ENCODE results near the gene SH3GL3.

SH3GL3 gene

DNA sequence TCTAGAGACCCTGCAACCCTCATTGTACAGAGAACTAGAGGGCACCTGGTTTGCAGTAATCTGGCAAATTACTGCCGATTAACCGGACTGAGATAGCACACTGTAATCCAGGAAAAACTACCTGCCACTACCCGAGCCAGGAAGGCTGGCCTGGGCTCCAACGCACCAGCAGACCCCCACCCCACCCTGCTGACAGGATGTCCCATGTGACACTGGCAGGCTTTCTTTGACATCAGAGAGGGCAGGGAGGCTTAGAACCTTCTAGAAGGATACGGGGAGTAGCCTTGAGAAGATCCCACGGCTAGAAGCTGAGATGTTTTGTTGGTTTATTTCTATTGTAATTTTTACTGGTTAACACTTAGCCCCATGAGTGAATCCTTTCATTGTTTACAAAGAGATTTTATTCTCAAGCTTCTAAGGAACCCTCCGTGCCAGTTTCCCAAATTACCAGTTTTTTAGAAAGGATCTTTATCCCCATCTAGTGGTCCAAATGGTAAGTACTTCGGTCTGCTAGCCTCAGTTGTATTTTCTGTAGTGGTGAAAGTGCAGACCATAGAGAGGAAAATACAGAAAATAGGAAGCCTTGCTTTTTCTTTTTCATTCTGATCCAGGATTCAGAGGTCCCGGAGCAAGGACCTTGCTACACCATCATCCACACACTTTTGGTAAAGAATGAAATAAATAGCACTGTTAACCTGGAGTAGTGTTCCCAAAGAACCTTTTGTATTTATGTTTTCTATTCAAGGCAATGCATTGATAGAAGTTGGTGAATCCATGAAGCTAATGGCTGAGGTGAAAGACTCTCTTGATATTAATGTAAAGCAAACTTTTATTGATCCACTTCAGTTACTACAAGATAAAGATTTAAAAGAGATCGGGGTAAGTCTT, 124.9 kb downstream of the SH3GL3 start:
- peak; percentile 22 for DNase-seq

DNA sequence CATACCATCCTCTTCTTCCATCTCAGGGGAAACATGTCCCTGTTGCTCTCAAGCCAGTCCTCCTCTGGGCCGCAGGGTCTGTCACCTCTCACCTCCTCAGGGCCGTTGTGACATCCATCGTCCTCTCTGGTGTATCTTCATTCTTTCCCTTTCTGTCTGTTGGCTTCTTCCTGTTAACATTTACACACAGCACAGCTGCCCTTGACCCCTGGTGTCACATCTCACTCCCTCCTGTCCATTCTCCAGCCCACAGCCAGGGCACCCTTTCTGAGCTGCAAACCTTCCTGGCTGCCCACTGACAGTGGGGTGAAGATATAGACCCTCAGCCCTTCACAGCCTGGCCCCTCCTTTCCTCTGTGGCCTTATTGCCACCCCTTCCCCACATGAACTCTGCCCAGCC, 127.2 kb downstream of the SH3GL3 start:
- no peak for DNase-seq

DNA sequence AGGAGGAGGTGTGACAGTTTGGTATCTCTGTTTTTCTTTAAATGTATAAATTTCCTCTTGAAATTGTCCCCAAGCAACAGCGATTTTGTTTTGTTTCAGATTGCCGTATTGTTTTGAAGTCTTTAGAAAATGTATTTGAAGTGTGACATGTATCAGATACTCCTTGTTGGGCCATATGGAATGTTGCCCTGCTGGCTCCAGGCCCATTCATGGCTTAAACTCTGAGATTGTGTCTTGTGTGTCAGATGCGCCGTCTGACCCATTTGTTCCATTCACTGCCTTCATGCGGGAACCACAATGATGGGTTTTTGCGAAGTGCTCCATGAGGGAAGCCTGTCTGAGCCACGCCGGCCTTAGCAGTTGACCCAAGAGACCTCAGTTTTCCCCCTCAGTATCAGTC, 131.6 kb downstream of the SH3GL3 start:
- DNase-seq, result no peak

DNA sequence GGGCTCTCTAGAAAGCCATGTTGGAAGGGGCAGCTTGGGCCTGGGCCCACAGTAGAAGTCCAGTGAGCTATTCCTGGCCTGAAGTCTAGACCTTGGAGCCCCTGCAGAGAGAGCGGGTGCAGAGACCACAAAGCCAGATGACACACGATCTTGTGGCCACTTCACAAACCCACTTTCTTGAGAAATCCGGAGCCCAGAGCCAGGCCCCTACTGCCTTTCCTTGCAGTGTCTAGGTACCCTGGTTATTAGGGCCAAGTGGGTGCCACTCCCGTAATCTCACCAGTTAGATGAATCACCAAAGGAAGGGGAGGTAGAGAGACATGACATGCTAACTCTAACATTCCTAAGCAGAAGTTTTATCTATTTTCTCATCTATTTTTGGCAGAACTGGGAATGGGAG, 134.2 kb downstream of the SH3GL3 start:
- peak; percentile 79 for DNase-seq

DNA sequence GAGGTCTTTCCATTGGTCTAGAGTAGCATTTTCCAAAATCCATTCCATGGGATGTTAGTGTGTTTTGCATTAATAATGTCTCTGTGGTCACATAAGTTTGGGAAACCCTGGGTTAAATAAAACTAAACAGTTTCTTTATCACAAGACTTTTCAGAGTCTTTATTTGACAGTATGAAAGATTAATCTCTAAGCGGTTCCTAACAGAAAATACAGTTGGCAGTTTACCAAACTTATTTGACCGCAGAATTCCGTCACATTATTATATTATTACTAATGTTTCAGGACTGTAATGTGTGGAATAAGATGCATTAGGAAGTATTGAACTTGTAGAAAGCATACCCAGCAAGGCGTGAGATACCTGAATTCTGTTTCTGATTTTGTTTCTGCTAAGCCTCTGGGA, 135.2 kb downstream of the SH3GL3 start:
- DNase-seq, result no peak

DNA sequence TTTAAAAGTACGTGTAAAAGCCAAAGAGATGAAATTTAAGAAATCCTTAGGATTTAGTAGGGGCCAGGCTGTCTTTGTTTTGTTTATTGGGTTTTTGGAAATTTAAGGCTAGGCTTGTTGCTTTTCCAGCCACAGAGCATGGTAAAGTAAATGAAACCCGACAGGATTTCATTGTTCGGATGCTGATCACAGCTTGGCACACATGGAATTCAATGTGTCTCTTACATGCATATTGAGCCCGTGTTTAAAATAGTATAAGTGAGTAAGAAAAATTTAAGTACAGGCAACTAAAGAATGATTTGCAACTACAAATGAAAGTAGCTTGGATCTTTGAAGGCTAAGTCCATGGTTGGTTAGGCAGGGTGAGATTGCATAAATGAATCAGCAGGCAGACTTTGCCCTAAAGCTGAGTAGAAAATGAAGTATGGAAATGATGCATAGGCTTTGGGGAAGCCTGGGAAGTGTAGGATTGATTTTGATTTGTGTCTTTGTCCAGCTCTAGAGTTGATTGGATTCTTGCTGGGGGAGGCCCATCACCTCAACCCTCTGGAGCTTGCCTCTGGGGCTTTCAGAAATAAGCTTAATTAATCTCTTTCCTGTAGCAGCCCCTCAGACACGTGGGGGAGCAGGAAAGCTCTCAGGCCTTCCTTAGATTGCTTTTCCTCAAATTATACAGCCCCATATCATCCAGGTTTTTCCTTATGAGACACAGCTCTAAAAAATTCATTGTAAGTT, 138.6 kb downstream of the SH3GL3 start:
- no peak for DNase-seq

- DNase-seq, result no peak
Measured at GRCh38 chr15:83587091-83587490, 139.9 kb downstream of the SH3GL3 start.

DNA sequence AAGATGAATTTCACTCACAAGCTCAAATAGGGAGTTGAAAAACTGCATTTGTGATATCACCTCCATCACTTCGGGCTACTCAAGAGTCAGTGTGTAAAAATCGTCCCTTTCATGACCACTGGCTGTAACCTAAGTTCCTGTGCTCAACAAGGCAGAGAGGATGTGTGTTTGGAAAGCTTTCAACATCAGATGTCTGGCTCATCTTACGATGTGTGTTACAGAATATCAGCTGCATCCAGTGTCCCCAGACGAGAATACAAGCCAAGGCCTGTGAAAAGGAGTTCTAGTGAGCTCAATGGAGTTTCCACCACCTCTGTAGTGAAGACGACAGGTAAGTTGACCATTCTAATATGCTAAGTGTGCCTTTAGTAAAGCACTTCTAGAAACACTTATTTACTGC, 141.3 kb downstream of the SH3GL3 start:
- no peak for DNase-seq

GRCh38 chr15:83592370-83593040, 145.4 kb downstream of the SH3GL3 start:
- DNase-seq, result no peak

GRCh38 chr15:83595191-83595590, 148.1 kb downstream of the SH3GL3 start:
- DNase-seq, result no peak

DNA sequence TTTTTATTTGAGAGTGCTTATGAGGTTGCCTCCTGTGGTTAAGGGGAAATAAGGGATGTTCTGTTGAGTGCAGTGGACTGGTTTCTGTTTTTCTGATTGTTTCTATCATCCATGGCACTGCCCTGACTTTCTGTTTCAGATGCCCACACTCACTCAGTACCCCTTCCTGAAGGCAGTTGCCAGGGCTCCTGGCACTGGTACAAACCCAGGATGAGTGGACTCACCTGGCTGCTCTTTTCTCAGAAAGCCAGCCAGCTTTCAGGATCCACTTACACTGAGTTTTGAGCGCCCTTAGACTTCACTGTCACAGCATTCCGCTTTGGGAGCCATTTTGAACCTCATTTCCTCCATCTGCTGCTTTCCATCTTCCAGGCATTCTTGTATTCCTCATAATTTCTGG, 150.9 kb downstream of the SH3GL3 start:
- DNase-seq, result no peak

GRCh38 chr15:83602021-83602420, 154.9 kb downstream of the SH3GL3 start:
- DNase-seq, result no peak

DNA sequence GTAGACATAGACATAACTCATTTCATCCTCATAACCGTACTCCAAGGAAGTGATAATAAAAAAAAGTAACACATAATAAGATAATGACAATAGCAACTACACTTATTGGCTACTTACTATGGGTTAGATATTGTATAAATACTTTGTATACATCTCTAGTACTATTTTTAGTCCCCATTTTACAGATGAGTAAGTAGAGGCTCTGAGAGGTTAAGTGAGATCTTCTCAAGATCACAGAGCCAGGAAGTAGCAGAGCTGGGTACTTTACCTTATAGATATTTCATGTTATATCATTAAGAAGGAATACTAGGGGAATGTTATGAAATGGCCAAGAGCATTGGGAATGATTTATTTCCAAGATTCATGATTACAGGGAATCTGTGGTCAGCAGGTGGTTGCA, 157.4 kb downstream of the SH3GL3 start:
- DNase-seq, result no peak

DNA sequence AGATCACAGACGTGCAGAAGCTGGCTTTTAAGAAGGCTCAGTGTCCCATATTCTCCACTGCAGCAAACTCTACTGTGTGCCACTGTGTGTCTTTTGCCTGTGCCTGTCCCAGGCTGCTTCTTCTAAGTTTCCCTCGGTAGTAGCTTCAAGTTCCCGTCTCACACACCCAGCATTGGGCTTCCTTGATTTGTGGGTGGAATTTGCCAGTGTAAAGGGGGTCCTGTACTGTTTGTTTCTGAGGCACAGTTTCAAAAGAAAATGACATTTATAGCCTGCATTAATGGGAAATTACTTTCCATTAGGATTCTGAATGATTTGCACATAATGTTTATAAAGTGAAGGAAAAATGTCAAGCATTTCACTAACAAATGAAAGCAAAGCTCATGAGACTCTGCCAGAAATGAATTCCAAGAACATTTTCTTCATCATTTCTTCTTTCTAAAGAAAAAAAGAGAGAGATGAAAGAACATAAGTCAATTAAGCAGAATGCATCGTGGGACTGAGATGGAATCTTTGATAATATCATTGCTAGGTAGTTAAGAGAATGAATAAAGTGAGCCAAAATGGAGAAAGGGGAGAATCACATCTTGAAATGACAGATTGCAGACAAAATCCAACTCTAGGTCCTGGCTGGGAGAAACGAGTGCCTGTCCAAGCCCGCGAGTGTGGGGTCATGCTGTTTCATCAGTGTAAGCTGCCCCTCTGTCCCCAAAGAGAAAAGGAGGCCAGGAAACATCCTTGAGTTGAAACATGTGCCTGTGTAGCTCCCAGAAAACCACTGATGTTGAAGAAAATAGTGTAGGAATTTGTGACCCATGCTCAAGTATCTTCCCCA, 158.2 kb downstream of the SH3GL3 start:
- no peak for DNase-seq

DNA sequence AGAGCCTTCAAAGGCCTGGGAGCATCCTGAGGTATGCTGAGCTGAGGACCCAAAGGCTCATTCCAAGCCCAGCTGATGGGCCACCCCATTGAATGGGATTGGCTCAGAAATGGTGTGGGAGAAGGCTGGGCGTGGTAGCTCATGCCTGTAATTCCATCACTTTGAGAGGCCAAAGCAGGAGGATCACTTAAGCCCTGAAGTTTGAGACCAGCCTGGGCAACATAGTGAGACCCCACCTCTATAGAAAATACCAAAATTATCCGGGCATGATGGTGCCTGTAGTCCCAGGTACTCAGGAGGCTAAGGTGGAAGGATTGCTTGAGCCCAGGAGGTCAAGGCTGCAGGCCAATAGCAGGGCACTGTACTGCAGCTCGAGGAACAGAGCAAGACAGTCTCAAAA, 163.0 kb downstream of the SH3GL3 start:
- no peak for DNase-seq

- no peak for DNase-seq
Measured at GRCh38 chr15:83610901-83611685, 164.0 kb downstream of the SH3GL3 start.

DNA sequence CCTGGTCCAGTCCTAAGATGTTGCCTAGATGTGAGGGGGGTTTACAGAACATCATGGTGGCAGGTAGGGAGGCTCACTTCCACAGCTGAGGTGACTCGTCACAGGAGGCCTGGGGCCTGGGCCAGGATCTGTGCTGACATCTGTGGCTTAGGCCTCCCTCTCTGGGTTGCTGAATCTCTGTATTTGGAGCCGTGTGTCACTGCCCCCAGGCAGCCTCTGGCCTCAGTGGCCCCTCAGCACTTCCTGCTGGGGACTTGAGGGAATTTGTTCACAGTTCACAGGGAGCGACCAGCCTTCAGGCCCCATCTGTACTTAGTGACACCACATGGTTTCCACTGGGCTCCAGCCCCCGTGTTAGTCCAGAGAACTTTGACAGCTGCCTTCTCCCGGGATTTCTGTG, 165.1 kb downstream of the SH3GL3 start:
- DNase-seq, result no peak

DNA sequence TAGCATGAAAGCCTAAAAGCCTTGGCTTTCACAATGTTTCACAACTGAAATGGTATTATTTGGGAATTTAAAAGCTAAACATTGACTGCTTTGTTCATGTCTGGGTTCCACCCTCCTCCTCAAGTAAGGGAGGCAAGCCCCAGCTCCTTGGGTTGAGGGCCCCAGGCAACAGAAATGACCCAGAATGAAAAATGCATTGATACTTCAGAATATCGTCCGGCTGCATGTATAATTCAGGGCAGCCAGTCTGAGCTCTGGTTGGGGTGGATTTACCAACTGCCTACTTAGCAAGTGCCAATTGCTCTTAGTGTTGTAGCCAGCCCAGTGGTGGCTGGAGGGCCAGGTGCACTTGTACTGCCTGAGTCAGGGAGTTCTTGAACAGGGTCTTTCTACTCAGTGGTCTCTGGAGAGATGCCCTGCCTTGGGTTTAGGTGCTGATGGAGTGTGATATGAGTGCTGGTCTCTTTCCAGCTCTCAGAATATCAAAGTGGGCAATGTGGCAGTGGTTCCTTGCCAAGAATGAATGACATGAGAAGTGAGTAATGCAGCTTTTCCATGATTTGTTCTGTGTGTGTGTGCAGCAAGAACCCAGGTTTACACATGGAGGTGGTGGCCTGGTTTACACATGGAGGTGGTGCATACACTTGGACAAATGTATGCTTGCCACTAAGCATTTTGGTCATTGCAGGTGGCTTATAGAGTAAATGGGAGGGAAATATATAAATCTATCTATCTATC, 165.9 kb downstream of the SH3GL3 start:
- no peak for DNase-seq

DNA sequence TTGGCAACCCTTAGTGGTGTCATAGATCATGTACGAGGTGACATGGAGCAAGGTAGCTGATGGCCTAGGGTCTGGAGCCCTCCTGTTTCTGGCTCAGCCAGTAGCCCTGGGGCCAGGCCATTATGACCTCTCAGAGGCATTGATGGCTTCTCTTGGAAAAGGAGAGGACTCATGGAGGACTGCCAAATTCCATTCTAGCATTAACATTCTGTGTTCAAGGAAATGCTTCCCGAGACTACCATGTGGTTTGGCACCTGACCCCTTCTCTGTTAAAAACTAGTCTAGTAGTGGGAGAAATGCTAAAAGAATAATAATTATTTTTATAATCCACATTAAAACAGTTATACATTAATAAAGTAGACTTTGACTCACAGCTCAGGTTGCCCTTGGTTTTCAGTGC, 166.6 kb downstream of the SH3GL3 start:
- no peak for DNase-seq

DNA sequence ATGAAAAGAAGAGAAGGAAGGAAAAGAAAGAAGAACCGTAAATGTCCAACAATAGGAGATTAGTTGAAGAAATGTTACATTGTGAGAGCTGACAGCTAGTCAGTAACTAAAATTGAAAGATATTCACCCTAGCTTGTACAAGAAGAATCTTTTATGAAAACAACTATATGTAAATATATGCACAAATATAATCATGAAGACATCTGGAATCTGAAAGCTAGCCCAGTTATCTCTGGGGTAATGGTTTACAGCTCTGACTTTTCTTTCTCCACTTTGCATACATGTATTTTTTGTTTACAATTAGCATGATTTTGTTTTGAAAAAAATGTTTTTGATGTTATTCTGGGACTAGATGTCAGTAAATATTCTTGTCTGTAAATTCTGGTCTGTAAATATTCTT, 169.7 kb downstream of the SH3GL3 start:
- no peak for DNase-seq

GRCh38 chr15:83626171-83626802, 179.1 kb downstream of the SH3GL3 start:
- no peak for DNase-seq

All from MV-4-11 (cell line).